Measurements from ENCODE around the gene EFCAB12.

EFCAB12 gene

DNA sequence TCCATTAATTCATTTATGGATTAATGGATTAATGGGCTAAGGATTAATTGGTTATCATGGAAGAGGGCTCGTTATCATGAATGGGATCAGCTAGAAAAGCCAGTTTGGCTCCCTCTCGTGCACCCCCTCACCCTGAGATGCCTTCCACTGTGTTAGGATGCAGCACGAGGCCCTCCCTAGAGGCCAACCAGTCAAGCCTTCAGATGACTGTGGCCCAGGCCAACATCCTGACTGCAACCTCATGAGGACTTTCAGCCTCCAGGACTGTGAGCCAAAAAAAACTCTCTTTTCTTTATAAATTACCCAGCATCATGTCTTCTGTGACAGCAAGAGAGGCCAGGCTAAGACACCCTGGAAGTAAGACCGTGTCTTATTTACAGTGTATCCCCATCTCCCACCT, 9.0 kb downstream of the EFCAB12 start:
- no peak overlapping the region for H3K4me2 ChIP-seq (ENCODE audit: insufficient read depth, low read length)
- DNase-seq (no peak), ATAC-seq (ENCODE audit: insufficient read depth, low read depth) (no peak)
- no peak overlapping the region for H2AFZ ChIP-seq (ENCODE audit: low read depth, low read length)
- H3K9me3 ChIP-seq (ENCODE audit: insufficient read depth, low read length, severe bottlenecking): no peaks in the 10 kb centered on the region
- H3K4me3 ChIP-seq (ENCODE audit: low read depth in 1 of 2, low read length in 2 of 2): no peak overlapping the region
- H4K20me1 ChIP-seq (ENCODE audit: insufficient read depth, low read length): no peaks in the 10 kb centered on the region
- no peak overlapping the region for H3K27ac ChIP-seq (ENCODE audit: low read length)
- TF ChIP-seq, protein P1, sequence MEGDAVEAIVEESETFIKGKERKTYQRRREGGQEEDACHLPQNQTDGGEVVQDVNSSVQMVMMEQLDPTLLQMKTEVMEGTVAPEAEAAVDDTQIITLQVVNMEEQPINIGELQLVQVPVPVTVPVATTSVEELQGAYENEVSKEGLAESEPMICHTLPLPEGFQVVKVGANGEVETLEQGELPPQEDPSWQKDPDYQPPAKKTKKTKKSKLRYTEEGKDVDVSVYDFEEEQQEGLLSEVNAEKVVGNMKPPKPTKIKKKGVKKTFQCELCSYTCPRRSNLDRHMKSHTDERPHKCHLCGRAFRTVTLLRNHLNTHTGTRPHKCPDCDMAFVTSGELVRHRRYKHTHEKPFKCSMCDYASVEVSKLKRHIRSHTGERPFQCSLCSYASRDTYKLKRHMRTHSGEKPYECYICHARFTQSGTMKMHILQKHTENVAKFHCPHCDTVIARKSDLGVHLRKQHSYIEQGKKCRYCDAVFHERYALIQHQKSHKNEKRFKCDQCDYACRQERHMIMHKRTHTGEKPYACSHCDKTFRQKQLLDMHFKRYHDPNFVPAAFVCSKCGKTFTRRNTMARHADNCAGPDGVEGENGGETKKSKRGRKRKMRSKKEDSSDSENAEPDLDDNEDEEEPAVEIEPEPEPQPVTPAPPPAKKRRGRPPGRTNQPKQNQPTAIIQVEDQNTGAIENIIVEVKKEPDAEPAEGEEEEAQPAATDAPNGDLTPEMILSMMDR (IDR thresholded peaks at IDR 0.05; ENCODE audit: borderline replicate concordance, extremely low read depth, low read length, poor library complexity, severe bottlenecking): no peak
- TF ChIP-seq EZH2 (IDR thresholded peaks at IDR 0.05; ENCODE audit: borderline replicate concordance, low read depth, low read length, severe bottlenecking): no peak
- no peaks in the 10 kb centered on the region for H3K36me3 ChIP-seq (ENCODE audit: insufficient read depth, low read length)
- H3K4me1 ChIP-seq (ENCODE audit: insufficient read depth, low read length): no peaks in the 10 kb centered on the region
- H3K27me3 ChIP-seq (ENCODE audit: insufficient read depth, low read length, poor library complexity): no peaks in the 10 kb centered on the region
- no peaks in the 10 kb centered on the region for H3K79me2 ChIP-seq (ENCODE audit: insufficient read depth, low read length)
- H3K9ac ChIP-seq (ENCODE audit: low read depth, low read length): no peak overlapping the region

DNA sequence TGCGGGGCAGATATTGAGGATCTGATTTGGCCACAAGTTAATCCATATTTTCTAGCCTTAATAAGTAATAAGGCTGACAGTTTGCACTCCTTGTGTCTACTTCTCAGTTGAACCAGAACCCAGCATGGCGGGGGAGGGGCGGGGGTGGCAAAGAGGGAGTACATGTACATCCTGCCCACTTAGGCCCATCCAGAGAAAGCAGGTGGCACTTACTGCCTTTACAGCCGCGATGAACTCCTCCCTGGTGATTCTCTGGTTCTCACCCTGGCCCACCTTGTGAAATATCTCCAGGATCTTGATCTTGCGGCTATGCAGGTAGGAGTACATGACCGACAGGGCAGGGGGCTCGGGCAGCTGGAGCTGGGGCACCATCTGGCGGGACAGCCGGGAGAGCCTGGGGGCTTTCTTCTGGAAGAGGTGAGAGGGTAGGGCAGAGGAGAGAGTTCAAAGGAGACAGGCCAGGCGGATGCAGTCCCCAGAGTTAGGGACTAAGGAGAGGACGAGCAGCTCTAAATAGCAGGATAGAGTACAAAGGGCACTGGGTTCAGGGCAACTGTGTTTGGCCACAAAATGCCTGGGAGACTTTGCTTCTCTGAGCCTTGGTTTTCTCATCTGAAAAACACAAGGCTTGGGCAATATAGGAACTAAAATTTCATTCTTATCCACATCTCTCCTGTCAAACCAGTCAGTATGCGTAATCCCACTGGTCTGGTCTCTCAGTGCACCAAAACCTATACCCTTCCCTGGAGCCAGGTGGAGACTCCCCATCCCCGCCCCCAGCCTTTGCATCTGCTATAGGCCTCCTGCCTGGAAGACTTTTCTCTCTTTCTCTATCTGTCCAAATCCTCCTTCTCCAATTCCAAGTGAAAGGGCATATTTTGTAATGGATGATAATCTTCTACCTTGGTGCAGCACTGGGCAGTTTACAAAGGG, 10.1 kb downstream of the EFCAB12 start:
- Histone ChIP-seq H2AFZ (ENCODE audit: low read depth, low read length) (no peak overlapping the region), H3K27ac (ENCODE audit: low read length) (no peak overlapping the region), H3K9ac (ENCODE audit: low read depth, low read length) (no peak overlapping the region), H3K36me3 (ENCODE audit: insufficient read depth, low read length) (no peaks in the 10 kb centered on the region), H3K4me3 (ENCODE audit: low read depth in 1 of 2, low read length in 2 of 2) (no peak overlapping the region), H4K20me1 (ENCODE audit: insufficient read depth, low read length) (no peaks in the 10 kb centered on the region), H3K4me1 (ENCODE audit: insufficient read depth, low read length) (no peaks in the 10 kb centered on the region), H3K27me3 (ENCODE audit: insufficient read depth, low read length, poor library complexity) (no peaks in the 10 kb centered on the region), H3K79me2 (ENCODE audit: insufficient read depth, low read length) (no peaks in the 10 kb centered on the region), H3K4me2 (ENCODE audit: insufficient read depth, low read length) (no peak overlapping the region), H3K9me3 (ENCODE audit: insufficient read depth, low read length, severe bottlenecking) (no peaks in the 10 kb centered on the region)
- no peak for DNase-seq
- TF ChIP-seq, protein P1 (IDR thresholded peaks at IDR 0.05; ENCODE audit: borderline replicate concordance, extremely low read depth, low read length, poor library complexity, severe bottlenecking): no peak
- TF ChIP-seq EZH2 (IDR thresholded peaks at IDR 0.05; ENCODE audit: borderline replicate concordance, low read depth, low read length, severe bottlenecking): no peak
- ATAC-seq (ENCODE audit: insufficient read depth, low read depth): no peak

DNA sequence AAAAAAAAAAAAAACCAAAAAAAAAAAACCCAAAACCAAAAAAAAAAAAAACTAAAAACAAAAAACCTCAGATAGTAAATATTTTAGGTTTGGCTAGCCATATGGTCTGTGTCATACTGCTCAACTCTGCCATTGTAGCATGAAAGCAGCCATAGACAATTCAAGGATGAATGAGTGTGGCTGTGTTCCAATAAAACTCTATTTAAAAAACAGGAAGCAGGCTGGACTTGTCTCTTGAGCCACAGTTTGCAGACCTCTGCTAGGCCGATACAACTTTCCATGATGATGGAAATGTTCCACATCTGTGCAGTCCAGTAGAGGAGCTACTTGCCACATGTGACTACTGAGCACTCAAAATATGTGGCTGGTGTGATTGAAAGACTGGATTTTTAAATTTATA, 11.1 kb downstream of the EFCAB12 start:
- no peaks in the 10 kb centered on the region for H3K79me2 ChIP-seq (ENCODE audit: insufficient read depth, low read length)
- no peak for DNase-seq
- H3K27me3 ChIP-seq (ENCODE audit: insufficient read depth, low read length, poor library complexity): no peaks in the 10 kb centered on the region
- H3K9me3 ChIP-seq (ENCODE audit: insufficient read depth, low read length, severe bottlenecking): no peaks in the 10 kb centered on the region
- H2AFZ ChIP-seq (ENCODE audit: low read depth, low read length): no peak overlapping the region
- H3K4me2 ChIP-seq (ENCODE audit: insufficient read depth, low read length): no peak overlapping the region
- H3K4me1 ChIP-seq (ENCODE audit: insufficient read depth, low read length): no peaks in the 10 kb centered on the region
- no peak overlapping the region for H3K27ac ChIP-seq (ENCODE audit: low read length)
- H3K36me3 ChIP-seq (ENCODE audit: insufficient read depth, low read length): no peaks in the 10 kb centered on the region
- H3K4me3 ChIP-seq (ENCODE audit: low read depth in 1 of 2, low read length in 2 of 2): no peak overlapping the region
- H4K20me1 ChIP-seq (ENCODE audit: insufficient read depth, low read length): no peaks in the 10 kb centered on the region
- H3K9ac ChIP-seq (ENCODE audit: low read depth, low read length): no peak overlapping the region
- no peak for TF ChIP-seq EZH2 (IDR thresholded peaks at IDR 0.05; ENCODE audit: borderline replicate concordance, low read depth, low read length, severe bottlenecking)
- TF ChIP-seq, protein P1 (IDR thresholded peaks at IDR 0.05; ENCODE audit: borderline replicate concordance, extremely low read depth, low read length, poor library complexity, severe bottlenecking): no peak
- no peak for ATAC-seq (ENCODE audit: insufficient read depth, low read depth)
